Measurements from ENCODE around the gene CLEC2D. TPM values are rescaled to one million over a fixed set of nuclear protein-coding genes. Genes with fewer than 3 reads are reported as not detected.

Gene CLEC2D
- total RNA-seq, 1 experiment from 2014 or later = 1.9 TPM

GRCh38 chr12:9707356-9707755 is 37.8 kb downstream of the CLEC2D start:
- no peak for DNase-seq (ENCODE audit: low read depth, low spot score)
- ATAC-seq = peak; percentile 30; the same call in 1 of the 2 replicates
- ChIA-PET RAD21 (ENCODE audit: low non-redundant PET in 1 of 2, low total read pairs in 2 of 2, uncharacterized antibody in 2 of 2, unreplicated experiment in 2 of 2) (no interaction called here), CTCF (interaction anchor here (1.3 to 1.9 kb wide), 4 partner anchors 15 to 26 kb away, joined by 3 to 8 read pairs (median 4); no protein-coding TSS in a partner anchor), POLR2A (interaction anchor here (0.6 kb wide), 1 partner anchor 642 kb away, joined by 4 read pairs; no protein-coding TSS in a partner anchor)
- Histone ChIP-seq H3K36me3 (ENCODE audit: control insufficient read depth in 1 of 2, insufficient read depth in 2 of 2, low read length in 2 of 2) (no peaks in the 10 kb centered on the region), H4K20me1 (ENCODE audit: insufficient read depth) (no peaks in the 10 kb centered on the region), H3K9ac (ENCODE audit: low read length) (no peak overlapping the region), H3K4me1 (ENCODE audit: control insufficient read depth in 1 of 2, insufficient read depth in 2 of 2, low read length in 2 of 2) (no peaks in the 10 kb centered on the region), H3K9me3 (ENCODE audit: control insufficient read depth in 1 of 2, insufficient read depth in 1 of 2, low read depth in 1 of 2, low read length in 2 of 2) (no peaks in the 10 kb centered on the region), H3K4me3 (replicated peaks in 1 of 2; ENCODE audit: low read depth in 1 of 2, low read length in 2 of 2) (no peak overlapping the region), H2AFZ (ENCODE audit: low read depth, low read length, poor library complexity, severe bottlenecking) (no peak overlapping the region), H3K4me2 (ENCODE audit: low read length) (no peak overlapping the region), H3K9me2 (ENCODE audit: insufficient read depth) (no peaks in the 10 kb centered on the region), H3K79me2 (ENCODE audit: insufficient read depth, low read length) (no peaks in the 10 kb centered on the region), H3K27me3 (ENCODE audit: insufficient read depth, low read length) (no peaks in the 10 kb centered on the region), H3K27ac (ENCODE audit: low read depth, low read length) (no peak overlapping the region)
- intact Hi-C loops (cut with micrococcal nuclease) = no loop called here
- TF ChIP-seq REST (IDR thresholded peaks at IDR 0.05; ENCODE audit: low read depth) (no peak), RAD21 (IDR thresholded peaks at IDR 0.05; ENCODE audit: low read depth) (no peak), ZBTB33 (IDR thresholded peaks at IDR 0.05; ENCODE audit: extremely low read depth, insufficient replicate concordance, low read length) (no peak), ZNF274 (IDR thresholded peaks at IDR 0.05; ENCODE audit: low read depth, low read length) (no peak), SIN3A (IDR thresholded peaks at IDR 0.05; ENCODE audit: low read depth) (no peak), ELF1 (IDR thresholded peaks at IDR 0.05; ENCODE audit: borderline replicate concordance, low read depth) (no peak), POLR2A (IDR thresholded peaks at IDR 0.05; ENCODE audit: borderline replicate concordance, extremely low read depth, insufficient read depth, insufficient read length) (no peak), JUND (IDR thresholded peaks at IDR 0.05) (no peak), SRF (IDR thresholded peaks at IDR 0.05; ENCODE audit: low read depth) (no peak), EGR1 (IDR thresholded peaks at IDR 0.05; ENCODE audit: low read depth) (no peak), TCF7L2 (IDR thresholded peaks at IDR 0.05; ENCODE audit: borderline replicate concordance, extremely low read depth, insufficient read depth, insufficient read length) (no peak), EZH2 (IDR thresholded peaks at IDR 0.05) (no peak), YY1 (IDR thresholded peaks at IDR 0.05; ENCODE audit: extremely low read depth, insufficient replicate concordance, low read depth, low read length) (no peak)
- BruUV-seq (replicated peaks) = no TSS peak
